ENCODE results near the gene ZNF749. TPM values are rescaled to one million over a fixed set of nuclear protein-coding genes. Genes with fewer than 3 reads are reported as not detected.

The ZNF749 gene
- total and polyA plus RNA-seq, 12 donors = 2.3 to 26.3 (median 11.1) TPM

DNA sequence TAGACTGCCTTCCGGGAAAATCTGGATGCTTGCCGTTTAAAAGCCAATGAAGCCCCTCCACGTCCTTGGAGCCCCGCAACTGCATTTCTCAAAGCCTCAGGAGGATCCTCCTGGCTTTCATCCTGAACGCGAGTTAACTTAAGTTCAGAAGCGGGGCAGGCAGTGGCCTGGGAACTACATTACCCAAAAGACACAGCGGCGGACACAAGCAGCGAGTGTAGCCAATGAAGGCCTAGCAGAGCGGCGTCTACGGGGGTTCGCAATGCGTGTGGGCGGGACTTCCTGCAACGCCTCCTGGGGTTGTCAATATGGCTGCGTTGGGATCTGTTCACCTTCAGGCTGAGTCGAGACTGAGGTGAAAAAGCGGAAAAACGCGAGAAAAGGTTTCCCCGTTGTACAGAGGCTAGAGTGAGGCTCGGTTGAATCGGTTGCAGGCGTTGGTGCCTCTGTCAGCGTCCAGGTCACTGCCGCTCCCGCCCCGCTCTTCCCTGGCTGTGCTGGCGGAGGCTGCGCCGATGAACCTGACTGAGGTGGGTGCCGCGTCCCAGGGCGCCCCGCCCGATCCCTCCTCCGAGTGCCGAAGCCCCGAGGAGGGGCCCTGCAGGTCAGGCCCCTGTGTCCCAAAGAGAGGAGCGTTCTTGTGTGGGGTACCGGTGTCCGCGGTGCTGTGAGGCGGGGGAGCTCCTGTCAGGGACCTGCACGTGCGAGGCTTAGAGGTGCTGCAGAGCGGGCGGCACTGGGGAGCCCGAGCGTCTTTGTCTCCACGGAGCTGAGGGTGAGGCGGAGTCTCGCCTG lies 24.1 kb upstream of the ZNF749 start, which contains the start of gene ZNF17:
TSS of gene ZNF17 (plus strand) at position 285 of the 795 bp plus-strand sequence. CDS start 2,455 bp downstream, outside the sequence.
- TF ChIP-seq POLR2A (IDR thresholded peaks at IDR 0.05) = no peak
- no peaks in the 10 kb centered on the region for H3K9me3 ChIP-seq (replicated peaks in 1 of 3)
- H3K36me3 ChIP-seq (replicated peaks in 1 of 2) = no peaks in the 10 kb centered on the region
- peaks cover 0 to 17% of the 10 kb centered on the region in 2 donors for H3K4me1 ChIP-seq (replicated peaks in 1 of 2)
- no peaks in the 10 kb centered on the region for H3K27me3 ChIP-seq
- peak; percentile 92 to 98 (median 96) for DNase-seq
- intact Hi-C loops (cut with DNase I) = no loop called here
- peak within 1 kb of the TSS in 3 of 5 donors; percentile 18 to 66 (median 43) for H3K27ac ChIP-seq
- WGBS, 4 donors = 0% methylated on average over 22 to 55 of the region's 55 CpGs
- peak within 1 kb of the TSS; percentile 27 to 89 (median 79) for H3K4me3 ChIP-seq

DNA sequence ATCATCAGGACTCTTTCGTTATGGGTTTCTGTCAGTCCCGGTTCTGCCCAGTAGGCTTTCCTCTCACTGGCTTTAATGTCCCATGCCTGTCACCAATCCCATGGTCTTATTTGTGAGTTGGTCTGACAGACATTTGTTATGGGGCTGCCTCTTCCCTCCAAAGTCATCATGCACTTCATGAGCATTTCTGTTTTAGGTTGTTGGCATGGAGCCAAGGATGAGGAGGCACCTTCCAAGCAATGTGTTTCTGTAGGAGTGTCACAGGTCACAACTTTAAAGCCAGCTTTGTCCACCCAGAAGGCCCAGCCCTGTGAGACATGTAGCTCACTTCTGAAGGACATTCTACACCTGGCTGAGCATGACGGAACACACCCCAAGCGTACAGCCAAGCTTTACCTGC lies 15.7 kb upstream of the ZNF749 start:
- H3K9me3 ChIP-seq (replicated peaks in 1 of 3) = peaks cover 0 to 16% (median 4%) of the 10 kb centered on the region in 3 donors
- no peak overlapping the region for H3K27ac ChIP-seq
- peaks cover 0 to 29% of the 10 kb centered on the region in 2 donors for H3K36me3 ChIP-seq (replicated peaks in 1 of 2)
- intact Hi-C loops (cut with DNase I) = no loop called here
- H3K27me3 ChIP-seq = no peaks in the 10 kb centered on the region
- TF ChIP-seq, protein P1, sequence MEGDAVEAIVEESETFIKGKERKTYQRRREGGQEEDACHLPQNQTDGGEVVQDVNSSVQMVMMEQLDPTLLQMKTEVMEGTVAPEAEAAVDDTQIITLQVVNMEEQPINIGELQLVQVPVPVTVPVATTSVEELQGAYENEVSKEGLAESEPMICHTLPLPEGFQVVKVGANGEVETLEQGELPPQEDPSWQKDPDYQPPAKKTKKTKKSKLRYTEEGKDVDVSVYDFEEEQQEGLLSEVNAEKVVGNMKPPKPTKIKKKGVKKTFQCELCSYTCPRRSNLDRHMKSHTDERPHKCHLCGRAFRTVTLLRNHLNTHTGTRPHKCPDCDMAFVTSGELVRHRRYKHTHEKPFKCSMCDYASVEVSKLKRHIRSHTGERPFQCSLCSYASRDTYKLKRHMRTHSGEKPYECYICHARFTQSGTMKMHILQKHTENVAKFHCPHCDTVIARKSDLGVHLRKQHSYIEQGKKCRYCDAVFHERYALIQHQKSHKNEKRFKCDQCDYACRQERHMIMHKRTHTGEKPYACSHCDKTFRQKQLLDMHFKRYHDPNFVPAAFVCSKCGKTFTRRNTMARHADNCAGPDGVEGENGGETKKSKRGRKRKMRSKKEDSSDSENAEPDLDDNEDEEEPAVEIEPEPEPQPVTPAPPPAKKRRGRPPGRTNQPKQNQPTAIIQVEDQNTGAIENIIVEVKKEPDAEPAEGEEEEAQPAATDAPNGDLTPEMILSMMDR (IDR thresholded peaks at IDR 0.05) = no peak
- TF ChIP-seq POLR2A (IDR thresholded peaks at IDR 0.05) = no peak
- 97 to 98% (median 98%) methylated on average over 4 of the region's 4 CpGs for WGBS, 4 donors
- DNase-seq = peak in 1 of 7 donors; percentile 44
- H3K4me1 ChIP-seq (replicated peaks in 1 of 2) = no peaks in the 10 kb centered on the region
- H3K4me3 ChIP-seq = no peak overlapping the region

DNA sequence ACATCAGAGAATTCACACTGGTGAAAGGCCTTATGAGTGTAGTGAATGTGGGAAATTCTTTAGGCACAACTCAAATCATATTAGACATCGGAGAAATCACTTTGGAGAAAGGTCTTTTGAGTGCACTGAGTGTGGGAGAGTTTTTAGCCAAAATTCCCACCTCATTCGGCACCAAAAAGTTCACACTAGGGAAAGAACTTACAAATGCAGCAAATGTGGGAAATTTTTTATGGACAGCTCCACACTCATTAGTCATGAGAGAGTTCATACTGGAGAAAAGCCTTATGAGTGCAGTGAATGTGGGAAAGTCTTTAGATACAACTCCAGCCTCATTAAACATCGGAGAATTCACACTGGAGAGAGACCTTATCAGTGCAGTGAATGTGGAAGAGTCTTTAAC lies 14.1 kb upstream of the ZNF749 start:
- peaks cover 0 to 16% (median 4%) of the 10 kb centered on the region in 3 donors for H3K9me3 ChIP-seq (replicated peaks in 1 of 3)
- intact Hi-C loops (cut with DNase I) = no loop called here
- 95 to 100% (median 98%) methylated on average over 3 of the region's 3 CpGs for WGBS, 4 donors
- no peaks in the 10 kb centered on the region for H3K4me1 ChIP-seq (replicated peaks in 1 of 2)
- no peak for DNase-seq
- H3K27me3 ChIP-seq = no peaks in the 10 kb centered on the region
- no peak overlapping the region for H3K27ac ChIP-seq
- peaks cover 0 to 29% of the 10 kb centered on the region in 2 donors for H3K36me3 ChIP-seq (replicated peaks in 1 of 2)
- TF ChIP-seq POLR2A (IDR thresholded peaks at IDR 0.05) = no peak
- TF ChIP-seq, protein P1 (IDR thresholded peaks at IDR 0.05) = no peak
- no peak overlapping the region for H3K4me3 ChIP-seq

DNA sequence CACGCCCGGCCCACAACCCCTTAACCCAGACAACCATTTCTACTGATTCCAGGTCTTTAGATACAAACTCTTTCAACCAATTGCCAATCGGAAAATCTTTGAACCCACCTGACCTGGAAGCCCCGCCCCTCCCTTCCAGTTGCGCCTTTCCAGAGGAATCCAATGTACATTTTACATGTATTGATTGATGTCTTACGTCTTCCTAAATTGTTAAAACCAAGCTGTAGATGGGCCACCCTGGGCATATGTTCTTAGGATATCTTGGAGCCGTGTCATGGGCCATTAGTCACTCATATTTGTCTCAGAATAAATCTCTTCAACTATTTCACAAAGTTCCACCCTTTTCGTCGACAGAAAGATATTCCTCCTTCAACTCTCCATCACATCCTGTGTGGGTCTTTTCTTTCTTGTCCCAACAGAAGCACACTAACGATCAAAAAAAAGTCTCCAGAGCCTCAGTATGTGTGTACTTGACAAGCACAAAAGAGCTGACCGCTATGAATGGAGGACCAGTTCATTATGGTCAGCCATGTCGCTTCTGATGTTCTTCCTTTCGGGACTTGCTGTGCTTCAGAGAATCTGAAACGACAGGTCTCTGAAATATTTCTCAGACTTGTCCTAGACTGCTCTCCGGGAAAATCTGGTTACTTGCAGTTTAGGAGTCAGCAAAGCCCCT lies 601 bp upstream of the ZNF749 start:
- H3K9me3 ChIP-seq (replicated peaks in 1 of 3) = no peaks in the 10 kb centered on the region
- intact Hi-C loops (cut with DNase I) = no loop called here
- peaks cover 11 to 17% of the 10 kb centered on the region in 2 donors for H3K4me1 ChIP-seq (replicated peaks in 1 of 2)
- peak overlapping the region in 1 of 5 donors; percentile 4 for H3K27ac ChIP-seq
- WGBS, 4 donors = 26 to 34% (median 28%) methylated on average over 15 of the region's 15 CpGs
- H3K4me3 ChIP-seq = peak overlapping the region in 3 of 4 donors; percentile 73 to 99 (median 84)
- DNase-seq = peak in 1 of 7 donors; percentile 54
- TF ChIP-seq POLR2A (IDR thresholded peaks at IDR 0.05) = no peak
- TF ChIP-seq, protein P1 (IDR thresholded peaks at IDR 0.05) = no peak
- peaks cover 0 to 5% of the 10 kb centered on the region in 2 donors for H3K36me3 ChIP-seq (replicated peaks in 1 of 2)
- no peaks in the 10 kb centered on the region for H3K27me3 ChIP-seq

Data from adrenal gland (tissue), 12 donors.